DND-41 (cell line): ENCODE data around the gene SLC7A9.
"Not testable (repeated sequence)": the region's sequence is repeated elsewhere in the genome, so short reads cannot be mapped to it uniquely, and the experiment has no call there.

ENCODE experiments used
- EZH2 ChIP-seq: IDR thresholded peaks from 3 replicates; pipeline ENCODE4 v1.6.1; 2012; ENCODE audit warnings: borderline replicate concordance, low read depth, mild to moderate bottlenecking, moderate library complexity, low read length, inconsistent platforms; ENCODE audit not compliant: severe bottlenecking
- TF ChIP-seq, protein P1 (sequence below): IDR thresholded peaks from 2 replicates; pipeline ENCODE4 v1.5.1; 2012; ENCODE audit warnings: borderline replicate concordance, low read length, moderate library complexity, mild to moderate bottlenecking; ENCODE audit not compliant: poor library complexity, severe bottlenecking; ENCODE audit errors: extremely low read depth

DNA sequence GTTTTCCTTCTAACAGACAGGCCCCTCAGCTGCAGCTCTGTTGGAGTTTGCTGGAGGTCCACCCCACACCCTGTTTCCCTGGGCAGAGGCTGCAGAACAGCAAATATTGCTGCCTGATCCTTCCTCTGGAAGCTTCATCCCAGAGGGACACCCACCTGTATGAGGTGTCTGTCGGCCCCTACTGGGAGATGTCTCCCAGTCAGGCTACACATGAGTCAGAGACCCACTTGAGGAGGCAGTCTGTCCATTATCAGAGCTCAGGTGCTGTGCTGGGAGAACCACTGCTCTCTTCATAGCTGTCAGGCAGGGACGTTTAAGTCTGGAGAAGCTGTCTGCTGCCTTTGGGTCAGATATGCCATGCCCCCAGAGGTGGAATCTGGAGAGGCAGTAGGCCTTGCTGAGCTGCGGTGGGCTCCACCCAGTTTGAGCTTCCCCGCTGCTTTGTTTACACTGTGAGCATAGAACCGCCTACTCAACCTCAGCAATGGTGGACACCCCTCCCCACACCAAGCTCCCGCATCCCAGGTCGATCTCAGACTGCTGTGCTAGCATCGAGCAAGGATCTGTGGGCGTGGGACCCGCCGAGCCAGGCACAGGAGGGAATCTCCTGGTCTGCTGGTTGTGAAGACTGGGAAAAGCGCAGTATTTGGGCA is 82.3 kb downstream of the SLC7A9 start:
- TF ChIP-seq, protein P1, sequence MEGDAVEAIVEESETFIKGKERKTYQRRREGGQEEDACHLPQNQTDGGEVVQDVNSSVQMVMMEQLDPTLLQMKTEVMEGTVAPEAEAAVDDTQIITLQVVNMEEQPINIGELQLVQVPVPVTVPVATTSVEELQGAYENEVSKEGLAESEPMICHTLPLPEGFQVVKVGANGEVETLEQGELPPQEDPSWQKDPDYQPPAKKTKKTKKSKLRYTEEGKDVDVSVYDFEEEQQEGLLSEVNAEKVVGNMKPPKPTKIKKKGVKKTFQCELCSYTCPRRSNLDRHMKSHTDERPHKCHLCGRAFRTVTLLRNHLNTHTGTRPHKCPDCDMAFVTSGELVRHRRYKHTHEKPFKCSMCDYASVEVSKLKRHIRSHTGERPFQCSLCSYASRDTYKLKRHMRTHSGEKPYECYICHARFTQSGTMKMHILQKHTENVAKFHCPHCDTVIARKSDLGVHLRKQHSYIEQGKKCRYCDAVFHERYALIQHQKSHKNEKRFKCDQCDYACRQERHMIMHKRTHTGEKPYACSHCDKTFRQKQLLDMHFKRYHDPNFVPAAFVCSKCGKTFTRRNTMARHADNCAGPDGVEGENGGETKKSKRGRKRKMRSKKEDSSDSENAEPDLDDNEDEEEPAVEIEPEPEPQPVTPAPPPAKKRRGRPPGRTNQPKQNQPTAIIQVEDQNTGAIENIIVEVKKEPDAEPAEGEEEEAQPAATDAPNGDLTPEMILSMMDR = not testable (repeated sequence)
- not testable (repeated sequence) for TF ChIP-seq EZH2
